DMS153 (cell line): ENCODE measurements around the gene USP53.
A peak's percentile ranks its signal among the peaks of the same experiment; 100 is the strongest.
"Not testable (repeated sequence)": the region's sequence is repeated elsewhere in the genome, so short reads cannot be mapped to it uniquely, and the experiment has no call there.

Source experiments
- DNase-seq: peaks from one replicate; lab custom pipeline; 2025; lab: John Stamatoyannopoulos, UW

USP53 gene

GRCh38 chr4:119212234-119212963 is at the start of gene USP53:
Gene USP53 (plus strand): TSS chr4:119212713. CDS start chr4:119239760, 27,047 bp downstream.
- DNase-seq, result peak; percentile 98

- DNase-seq, result peak; percentile 43
Observed at GRCh38 chr4:119165767-119166166, 46.7 kb upstream of the USP53 start.

GRCh38 chr4:119170195-119170594 is 42.3 kb upstream of the USP53 start:
- DNase-seq, result no peak

- no peak for DNase-seq
Observed at GRCh38 chr4:119172223-119172622, 40.3 kb upstream of the USP53 start.

DNA sequence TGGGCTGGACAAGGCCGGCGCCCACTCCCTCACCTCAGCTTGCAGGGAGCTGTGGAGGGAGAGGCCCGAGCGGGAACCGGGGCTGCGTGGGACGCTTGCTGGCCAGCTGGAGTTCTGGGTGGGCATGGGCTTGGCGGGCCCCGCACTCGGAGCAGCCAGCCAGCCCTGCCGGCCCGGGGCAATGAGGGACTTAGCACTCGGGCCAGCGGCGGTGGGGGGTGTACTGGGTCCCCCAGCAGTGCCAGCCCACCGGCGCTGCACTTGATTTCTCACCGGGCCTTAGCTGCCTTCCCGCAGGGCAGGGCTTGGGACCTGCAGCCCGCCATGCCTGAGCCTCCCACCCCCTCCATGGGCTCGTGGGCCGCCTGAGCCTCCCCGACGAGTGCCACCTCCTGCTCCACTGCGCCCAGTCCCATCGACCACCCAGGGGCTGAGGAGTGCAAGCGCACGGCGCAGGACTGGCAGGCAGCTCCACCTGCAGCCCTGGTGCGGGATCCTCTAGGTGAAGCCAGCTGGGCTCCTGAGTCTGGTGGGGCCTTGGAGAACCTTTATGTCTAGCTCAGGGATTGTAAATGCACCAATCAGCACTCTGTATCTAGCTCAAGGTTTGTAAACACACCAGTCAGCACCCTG is 38.7 kb upstream of the USP53 start:
- DNase-seq, result not testable (repeated sequence)

DNA sequence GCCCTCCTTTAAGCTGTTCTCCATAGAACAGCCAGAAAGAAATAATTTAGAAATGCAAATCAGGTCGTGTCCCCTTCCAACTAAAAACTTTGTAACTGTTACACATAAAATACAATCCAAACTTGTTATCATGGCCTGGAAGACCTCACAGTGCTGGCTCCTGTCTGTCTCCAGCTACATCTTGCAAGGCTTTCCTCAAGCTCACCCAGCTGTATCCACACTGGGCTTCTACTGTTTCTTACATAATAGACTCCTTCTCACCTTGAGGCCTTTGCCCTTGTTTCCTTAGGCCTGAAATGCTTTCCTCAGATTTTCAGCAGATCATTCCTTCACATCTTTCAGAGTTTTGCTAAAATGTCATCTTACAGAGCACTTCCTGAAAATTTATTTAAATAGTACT is 33.5 kb upstream of the USP53 start:
- DNase-seq, result no peak

DNA sequence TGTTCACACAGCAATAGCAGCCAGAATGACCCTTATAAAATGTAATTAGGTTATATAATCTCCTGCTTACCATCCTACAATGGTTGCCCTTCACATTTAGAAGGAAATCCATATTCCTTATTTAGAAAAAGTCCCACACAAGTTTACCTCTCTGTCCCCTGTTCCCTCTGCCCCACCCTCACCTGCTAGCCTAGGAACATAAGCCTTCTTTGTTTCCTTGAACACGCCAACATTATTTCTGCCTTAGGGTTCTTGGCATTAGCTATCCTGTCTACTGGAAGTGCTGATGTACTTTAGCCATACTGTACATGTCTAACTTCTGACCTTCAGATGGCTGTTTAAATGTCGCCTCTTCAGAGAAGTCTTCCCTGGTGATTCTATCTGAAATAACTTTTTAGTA is 28.4 kb upstream of the USP53 start:
- no peak for DNase-seq

GRCh38 chr4:119189638-119190037 is 22.9 kb upstream of the USP53 start:
- no peak for DNase-seq

GRCh38 chr4:119190354-119190753 is 22.2 kb upstream of the USP53 start:
- DNase-seq, result no peak

DNA sequence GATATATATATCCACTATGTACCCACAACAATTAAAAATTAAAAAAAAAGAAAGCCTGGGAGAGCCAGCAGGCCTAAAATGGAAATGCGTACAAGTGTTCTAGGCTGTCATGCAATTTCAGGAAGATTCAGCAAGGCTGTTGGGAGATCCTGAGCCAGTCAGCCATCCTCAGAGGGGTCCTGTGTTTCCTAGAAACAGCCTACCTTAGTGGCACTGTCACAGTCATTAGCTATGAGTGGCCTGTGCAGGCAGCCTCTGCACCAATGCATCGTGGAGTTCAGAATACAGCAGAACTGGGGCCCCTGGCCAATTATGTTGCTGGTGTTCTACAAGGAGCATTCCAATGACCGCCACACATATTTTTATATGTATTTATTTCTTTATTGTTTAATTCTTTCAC is 21.0 kb upstream of the USP53 start:
- no peak for DNase-seq

DNA sequence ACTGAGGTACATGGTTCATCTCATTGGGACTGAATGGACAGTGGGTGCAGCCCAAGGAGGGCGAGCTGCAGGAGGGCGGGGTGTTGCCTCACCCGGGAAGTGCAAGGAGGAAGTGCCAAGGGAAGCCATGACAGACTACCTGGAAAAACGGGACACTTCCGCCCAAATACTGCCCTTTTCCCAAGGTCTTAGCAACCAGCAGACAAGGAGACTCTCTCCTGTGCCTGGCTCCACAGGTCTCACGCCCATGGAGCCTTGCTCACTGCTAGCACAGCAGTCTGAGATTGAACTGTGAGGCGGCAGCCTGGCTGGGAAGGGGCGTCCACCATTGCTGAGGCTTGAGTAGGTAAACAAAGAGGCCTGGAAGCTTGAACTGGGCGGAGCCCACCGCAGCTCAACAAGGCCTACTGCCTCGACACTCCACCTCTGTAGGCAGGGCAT is 14.7 kb upstream of the USP53 start:
- no peak for DNase-seq

GRCh38 chr4:119204916-119205315 is 7.6 kb upstream of the USP53 start:
- DNase-seq, result no peak

- DNase-seq, result no peak
Observed at GRCh38 chr4:119205690-119206089, 6.8 kb upstream of the USP53 start.

DNA sequence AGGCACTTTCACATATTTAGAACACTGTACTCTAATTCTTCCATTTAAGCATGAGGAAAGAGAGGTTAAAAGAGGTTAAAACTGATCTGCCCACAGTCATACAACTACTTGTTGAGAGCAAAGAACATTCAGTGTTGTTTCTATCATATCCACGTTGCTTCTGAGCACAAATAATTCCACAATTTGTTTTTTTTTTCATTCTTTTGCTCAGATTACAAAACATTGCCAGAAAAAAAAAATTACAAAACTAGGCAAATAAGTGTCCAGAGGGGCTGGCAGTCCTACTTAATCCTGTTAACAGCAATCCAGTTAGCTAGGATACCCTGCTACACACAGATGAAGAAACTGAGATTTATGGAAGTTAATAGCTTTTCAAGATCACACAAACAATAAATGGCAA is 6.3 kb upstream of the USP53 start:
- no peak for DNase-seq

GRCh38 chr4:119207051-119207450 is 5.5 kb upstream of the USP53 start:
- no peak for DNase-seq

DNA sequence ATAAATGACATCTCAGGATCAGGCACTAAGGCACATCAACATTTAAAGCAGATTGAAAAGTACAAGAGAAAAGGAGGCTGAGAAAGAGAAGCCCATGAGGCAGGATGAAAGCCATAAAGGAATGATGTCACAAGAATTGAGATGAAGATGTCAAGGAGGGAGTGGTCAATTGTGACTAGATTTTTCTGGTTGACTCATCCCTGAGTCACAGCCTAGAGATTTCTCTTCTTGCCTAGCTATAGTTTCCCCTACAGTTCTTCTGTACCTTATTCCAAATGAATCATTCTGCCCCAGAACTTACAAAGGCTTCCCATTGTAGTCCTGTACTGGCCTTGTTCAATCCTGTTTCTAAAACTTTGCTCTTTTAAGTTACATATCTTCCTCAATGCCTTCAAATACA is 3.4 kb upstream of the USP53 start:
- no peak for DNase-seq

DNA sequence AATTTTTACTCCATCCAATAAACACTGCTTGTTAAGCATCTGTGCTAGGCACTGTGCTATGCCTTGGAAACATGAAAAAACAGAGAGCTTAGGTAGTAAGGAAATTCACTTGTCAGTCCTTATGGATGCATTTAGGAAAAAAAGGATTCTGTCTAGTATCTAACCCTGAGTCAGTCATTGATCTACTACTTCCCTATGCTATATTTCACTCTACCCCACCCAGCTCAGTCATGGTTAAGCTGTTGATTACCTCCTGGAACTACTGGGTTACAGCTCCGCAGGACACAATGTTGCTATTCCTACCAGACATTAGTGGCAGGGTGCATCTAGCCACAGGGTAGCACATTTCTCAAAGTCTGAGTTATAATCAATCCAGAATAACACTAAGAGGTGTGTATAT is 2.9 kb upstream of the USP53 start:
- no peak for DNase-seq

- no peak for DNase-seq
Observed at GRCh38 chr4:119210775-119211174, 1.7 kb upstream of the USP53 start.

DNA sequence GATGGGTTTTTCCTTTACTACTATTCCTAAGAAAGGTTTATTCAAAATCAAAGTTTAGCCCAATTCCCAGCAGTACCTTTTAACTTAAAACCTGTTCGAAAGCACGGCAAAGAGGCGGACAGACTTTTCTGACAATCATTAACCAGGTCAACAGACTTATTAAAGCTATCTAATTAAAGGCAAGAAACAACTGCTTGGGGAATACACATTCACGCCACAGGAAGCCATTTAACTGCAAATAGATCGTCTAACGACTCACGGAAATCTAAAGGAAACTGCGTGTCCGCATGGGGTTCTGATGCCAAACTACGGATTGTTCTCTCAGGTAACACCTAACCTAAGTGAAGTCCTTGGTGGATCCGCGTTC is 663 bp upstream of the USP53 start:
- no peak for DNase-seq

DNA sequence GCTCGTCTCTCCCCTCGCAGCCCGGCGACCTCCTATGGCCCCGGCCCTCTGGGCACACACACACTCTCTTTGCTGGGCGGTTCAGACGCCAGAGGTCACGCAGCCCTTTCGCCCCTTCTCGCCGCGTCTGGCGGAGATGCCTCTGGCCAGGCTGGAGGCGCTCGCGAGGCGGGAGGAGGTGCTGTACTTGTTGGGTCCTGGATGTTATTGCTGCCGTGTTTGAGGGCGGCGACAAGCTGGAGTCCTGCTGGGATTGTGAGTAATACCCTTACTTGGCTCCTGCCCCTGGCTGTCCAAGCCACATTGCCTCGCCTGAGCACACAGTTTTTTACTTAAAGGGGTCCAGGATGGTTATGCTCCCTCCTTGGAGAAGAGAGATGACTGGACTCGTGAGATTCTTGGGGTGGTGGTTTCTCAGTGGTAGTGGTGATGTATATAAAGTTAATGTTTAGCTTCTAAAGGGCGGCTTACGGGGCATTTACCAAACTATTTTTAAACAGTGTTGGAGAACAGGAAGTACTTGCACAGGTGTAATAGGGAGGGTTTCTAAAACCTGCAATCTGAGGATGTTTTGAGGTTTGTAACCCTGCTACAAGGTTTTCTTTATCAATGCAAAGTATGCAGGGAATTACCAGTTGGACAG is 572 bp downstream of the USP53 start:
- DNase-seq, result peak; percentile 78

DNA sequence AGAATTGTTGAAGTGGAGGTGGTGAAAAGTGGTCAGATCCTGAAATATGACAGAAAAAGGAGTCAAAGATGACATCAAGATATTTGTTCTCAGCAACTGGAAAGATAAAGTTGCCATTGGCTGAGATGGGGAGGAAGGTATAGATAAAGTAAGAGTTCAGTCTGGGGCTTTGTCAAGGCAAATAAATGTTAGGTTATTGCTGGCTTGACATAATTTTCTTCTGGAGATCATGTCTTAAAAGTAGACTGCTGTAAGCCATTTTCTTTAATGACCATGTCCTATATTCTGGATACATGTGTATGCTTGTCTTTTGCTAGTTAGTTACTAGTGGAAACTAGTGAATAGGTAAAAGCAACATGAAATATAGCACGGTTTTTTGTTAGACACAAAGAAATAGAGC is 5.6 kb downstream of the USP53 start:
- no peak for DNase-seq

GRCh38 chr4:119221412-119221811 is 8.9 kb downstream of the USP53 start:
- no peak for DNase-seq

GRCh38 chr4:119227690-119228089 is 15.2 kb downstream of the USP53 start:
- no peak for DNase-seq
